SK-N-SH (cell line): ENCODE measurements around the gene MELTF.

Experiments
- EP300 ChIP-seq, 2 experiments: IDR thresholded peaks; 2 replicates each; pipeline versions ENCODE4 v1.4.0 to v1.6.1; 2012; ENCODE audit warnings: borderline replicate concordance in 1 of 2, low read depth in 1 of 2, low read length in 1 of 2
- TF ChIP-seq, protein P1 (sequence below): IDR thresholded peaks from 2 replicates; pipeline ENCODE4; 2012

DNA sequence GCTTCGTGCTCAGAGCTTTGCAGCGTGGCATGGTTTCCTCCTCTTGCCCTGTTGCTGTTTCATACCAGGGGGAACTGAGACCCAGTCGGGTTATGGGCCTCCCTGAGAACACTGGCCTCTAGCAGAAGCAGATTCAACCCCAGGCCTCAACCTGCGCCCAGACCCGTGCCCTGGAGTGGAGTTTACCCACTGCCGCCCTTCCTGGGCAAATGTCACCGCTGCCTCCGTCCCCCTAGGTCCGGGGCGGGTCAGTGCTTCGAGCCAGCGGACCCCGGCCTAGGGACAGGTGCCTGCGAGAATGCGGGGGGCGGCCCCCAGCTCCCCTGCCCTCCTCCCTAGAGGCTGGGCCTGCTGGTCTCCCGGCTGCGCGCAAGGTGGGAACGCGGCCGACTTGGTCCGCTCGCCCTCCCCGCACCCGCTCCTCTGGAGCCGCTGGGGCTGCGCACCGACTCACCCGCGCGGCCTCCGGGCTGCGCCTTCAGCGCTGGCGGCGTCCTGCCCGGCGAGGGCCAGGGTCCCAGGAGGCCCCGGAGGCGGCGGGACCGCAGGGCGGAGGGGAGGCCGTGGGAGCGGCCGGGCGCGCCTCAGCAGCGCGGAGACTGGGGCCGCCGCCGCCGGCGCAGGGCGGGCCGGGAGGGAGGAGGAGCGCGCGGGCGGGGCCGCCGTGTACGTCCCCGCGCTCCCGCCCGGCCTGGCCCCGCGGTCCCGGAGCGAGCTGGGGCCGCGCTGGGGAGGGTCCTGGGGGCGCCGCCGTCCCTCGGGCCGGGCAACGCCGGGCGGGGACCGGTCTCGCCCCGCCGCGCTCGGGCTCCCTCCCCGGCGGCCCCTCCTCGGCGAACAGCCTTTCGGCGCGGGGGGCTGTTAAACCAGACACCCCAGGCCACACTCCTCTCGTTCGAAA lies 61.1 kb downstream of the MELTF start, which contains the start of gene PIGZ:
- TF ChIP-seq, protein P1, sequence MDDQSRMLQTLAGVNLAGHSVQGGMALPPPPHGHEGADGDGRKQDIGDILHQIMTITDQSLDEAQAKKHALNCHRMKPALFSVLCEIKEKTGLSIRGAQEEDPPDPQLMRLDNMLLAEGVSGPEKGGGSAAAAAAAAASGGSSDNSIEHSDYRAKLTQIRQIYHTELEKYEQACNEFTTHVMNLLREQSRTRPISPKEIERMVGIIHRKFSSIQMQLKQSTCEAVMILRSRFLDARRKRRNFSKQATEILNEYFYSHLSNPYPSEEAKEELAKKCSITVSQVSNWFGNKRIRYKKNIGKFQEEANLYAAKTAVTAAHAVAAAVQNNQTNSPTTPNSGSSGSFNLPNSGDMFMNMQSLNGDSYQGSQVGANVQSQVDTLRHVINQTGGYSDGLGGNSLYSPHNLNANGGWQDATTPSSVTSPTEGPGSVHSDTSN, result no peak
- no peak for TF ChIP-seq EP300 (IDR thresholded peaks at IDR 0.05; ENCODE audit: borderline replicate concordance in 1 of 2, low read depth in 1 of 2, low read length in 1 of 2)
